ENCODE measurements around the gene ATP5PF.
"Not testable (repeated sequence)": the region's sequence is repeated elsewhere in the genome, so short reads cannot be mapped to it uniquely, and the experiment has no call there.

Gene ATP5PF

GRCh38 chr21:25721987-25722386, 12.7 kb downstream of the ATP5PF start:
- DNase-seq, result no peak

GRCh38 chr21:25717491-25718147, 17.1 kb downstream of the ATP5PF start:
- DNase-seq, result no peak

DNA sequence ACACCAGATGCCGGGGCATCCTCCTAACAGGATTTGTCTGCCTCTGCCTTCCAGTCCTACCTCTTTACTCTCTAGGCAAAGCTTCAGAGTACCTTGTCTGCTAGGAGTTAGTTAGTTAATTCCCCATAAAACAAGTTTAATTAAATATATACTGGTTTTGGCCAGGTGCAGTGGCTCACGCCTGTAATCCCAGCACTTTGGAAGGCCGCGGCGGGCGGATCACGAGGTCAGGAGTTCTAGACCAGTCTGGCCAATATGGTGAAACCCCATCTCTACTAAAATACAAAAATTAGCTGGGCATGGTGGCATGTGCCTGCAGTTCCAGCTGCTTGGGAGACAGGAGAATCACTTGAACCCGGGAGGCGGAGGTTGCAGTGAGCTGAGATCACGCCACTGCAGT, 20.6 kb downstream of the ATP5PF start:
- not testable (repeated sequence) for DNase-seq

- DNase-seq, result no peak
Measured at GRCh38 chr21:25710550-25710949, 24.2 kb downstream of the ATP5PF start.

DNA sequence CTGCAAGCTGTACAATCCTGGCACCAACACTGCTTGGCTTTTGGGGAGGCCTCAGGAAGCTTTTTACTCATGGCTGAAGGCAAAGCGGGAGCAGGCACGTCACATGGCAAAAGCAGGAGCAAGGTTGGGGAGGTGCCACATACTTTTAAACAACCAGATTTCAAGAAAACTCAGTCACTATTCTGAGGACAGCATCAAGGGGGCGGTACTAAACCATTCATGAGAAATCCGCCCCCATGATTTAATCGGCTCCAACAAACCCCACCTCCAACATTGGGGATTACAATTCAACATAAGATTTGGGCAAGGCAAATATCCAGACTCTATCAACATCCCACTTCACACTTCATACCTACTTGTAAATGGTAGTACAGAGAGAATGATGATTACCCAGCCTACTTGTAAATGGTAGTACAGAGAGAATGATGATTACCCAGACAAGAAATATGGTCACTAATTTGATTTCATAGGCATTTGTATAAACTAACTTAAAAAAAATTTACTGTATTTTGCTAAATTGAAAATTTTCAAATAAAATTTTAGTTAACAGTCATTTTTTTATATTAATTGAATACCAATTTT, 24.9 kb downstream of the ATP5PF start:
- no peak for DNase-seq

- no peak for DNase-seq
Measured at GRCh38 chr21:25708467-25709065, 26.1 kb downstream of the ATP5PF start.

DNA sequence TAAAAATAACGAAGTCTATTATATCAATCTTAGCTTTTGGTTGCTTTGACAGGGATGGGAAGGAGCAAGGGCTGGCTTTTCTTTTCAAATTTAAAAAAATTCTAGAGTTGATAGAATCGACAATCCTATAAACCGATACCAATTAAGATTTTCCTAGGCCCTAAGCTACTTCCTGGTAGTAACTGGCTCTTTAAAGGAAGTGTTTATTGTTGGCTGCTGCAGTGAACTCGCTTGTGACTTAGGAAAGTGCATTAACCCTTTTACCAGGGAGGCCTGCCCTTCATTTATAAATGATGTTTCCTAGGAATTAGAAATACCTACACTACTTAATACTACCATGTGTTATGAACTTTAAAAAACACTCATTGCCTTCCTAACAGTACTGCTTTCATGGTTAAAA, 33.2 kb downstream of the ATP5PF start:
- no peak for DNase-seq

DNA sequence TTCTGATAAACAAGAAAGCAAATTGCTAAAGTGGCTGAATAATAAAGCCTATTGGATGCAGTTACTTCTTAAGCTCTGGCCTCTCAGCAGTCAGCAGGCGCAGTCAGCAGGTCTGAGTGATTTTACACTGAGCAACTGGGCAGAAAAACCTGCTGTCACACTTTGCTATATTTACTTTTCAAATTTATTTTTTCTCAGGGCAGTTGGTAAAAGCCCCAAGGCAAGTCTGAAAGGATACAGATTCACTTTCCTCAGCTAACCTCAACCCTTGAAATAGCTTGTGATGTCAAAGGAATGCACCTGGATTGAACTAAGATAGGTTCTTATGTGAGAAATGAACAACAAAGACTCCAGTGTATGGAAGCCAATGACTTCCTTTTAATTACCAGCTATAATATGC, 34.0 kb downstream of the ATP5PF start:
- no peak for DNase-seq

DNA sequence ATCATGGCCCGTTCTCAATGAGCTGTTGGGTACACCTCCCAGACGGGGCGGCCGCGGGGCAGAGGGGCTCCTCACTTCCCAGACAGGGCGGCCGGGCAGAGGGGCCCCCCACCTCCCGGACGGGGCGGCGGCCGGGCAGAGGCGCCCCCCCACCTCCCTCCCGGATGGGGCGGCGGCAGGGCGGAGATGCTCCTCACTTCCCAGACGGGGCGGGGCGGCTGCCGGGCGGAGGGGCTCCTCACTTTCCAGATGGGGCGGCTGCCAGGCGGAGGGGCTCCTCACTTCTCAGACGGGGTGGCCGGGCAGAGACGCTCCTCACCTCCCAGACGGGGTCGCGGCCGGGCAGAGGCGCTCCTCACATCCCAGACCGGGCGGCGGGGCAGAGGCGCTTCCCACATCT, 39.2 kb downstream of the ATP5PF start:
- DNase-seq, result not testable (repeated sequence)

- DNase-seq, result no peak
Measured at GRCh38 chr21:25691976-25692375, 42.7 kb downstream of the ATP5PF start.

DNA sequence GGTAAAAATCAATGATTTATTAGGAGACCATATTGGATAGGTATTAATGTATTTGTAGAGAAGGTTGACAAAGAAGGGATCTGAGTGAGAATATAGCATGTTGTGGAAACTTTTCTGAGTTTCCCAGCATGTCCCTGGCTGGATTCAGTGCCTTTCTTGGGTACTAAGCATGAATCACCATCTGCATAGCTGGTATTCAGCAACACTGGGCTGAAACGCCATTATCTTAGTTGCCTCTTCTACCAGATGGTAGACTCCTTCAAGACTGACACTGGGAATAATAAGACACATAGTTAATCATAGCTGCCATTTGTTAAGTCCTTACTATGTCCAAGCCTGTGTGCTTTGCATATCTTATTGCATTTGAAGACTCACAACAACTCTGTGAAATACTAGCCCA, 45.5 kb downstream of the ATP5PF start:
- DNase-seq, result no peak

DNA sequence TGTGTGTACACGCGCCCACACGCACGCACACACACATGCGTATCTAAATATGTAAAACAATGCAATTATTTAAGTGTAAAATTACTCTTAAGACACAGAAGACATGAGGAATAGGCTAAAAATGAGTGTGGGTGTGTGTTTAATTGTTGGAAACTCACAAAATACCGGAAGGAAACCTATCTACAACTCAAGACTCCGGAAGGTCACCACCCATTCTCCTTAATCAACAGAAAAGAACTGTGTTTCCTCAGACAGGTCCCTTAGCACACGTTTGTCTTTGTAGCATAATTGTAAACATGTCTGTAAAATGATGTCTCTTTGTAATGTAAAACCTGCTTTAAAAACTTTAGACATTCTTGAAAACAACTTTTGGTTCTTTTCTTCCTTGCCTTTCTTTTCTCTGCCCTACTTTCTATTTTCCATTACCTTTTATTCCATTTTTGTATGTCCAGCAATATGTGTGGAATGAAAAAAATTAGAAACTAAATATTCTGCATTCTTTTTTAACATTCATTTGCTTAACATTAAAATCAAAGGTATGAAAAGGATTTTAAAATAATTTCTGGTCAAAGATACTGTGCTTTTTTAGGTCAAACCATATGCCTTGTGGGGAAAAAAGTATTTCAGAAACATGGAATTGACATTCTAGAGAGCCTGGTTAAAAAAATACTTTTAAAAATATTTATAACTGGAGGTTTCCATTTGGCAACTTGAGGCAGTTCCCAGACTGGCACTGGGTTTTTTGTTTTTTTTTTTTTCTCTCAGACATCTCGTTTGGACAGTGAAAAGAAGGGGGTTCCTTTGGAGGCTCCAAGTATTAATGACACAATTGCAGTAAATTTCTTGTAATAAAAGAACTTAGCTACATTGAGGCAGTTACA, 46.2 kb downstream of the ATP5PF start:
- DNase-seq, result no peak

- DNase-seq, result no peak
Measured at GRCh38 chr21:25687787-25688186, 46.9 kb downstream of the ATP5PF start.

GRCh38 chr21:25682382-25682781, 52.3 kb downstream of the ATP5PF start:
- no peak for DNase-seq

- no peak for DNase-seq
Measured at GRCh38 chr21:25676451-25676850, 58.3 kb downstream of the ATP5PF start.

All from cortex of kidney (tissue), 1 donor.